Measurements from ENCODE around the gene BBS7. TPM values are rescaled to one million over a fixed set of nuclear protein-coding genes. Genes with fewer than 3 reads are reported as not detected.

The BBS7 gene
- total RNA-seq, 4 donors from 2014 or later = 12.6 to 17.6 (median 14.0) TPM

DNA sequence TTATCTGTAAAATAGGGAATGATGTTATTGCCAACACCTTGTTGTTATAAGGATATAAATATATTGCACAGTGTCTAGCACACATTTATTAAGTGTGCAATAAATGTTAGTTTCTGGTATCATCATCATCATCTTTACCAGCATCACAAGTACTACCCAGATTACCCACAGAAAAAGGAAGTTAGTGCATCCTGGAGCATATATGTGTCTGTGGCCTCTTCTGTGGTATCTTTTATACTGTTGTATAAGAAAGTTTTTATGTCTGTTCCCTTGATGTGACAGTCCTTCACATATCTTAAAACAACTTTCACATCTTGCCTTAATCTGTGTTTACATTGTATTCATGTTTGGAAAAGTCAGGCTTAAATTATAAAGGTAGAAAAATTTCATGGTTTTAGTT lies 59.2 kb downstream of the BBS7 start:
- DNase-seq = no peak
- in situ Hi-C loops (cut with MboI; ENCODE audit: low pct_ligation_motif_present in 1 of 4, low pct_unique_long_range_greater_than_20kb in 1 of 4, low sequenced_read_pairs in 3 of 4) = no loop called here
- Histone ChIP-seq H3K9me3 (no peaks in the 10 kb centered on the region), H3K4me3 (no peak overlapping the region), H3K27ac (no peak overlapping the region), H3K36me3 (peaks cover 0 to 45% (median 20%) of the 10 kb centered on the region in 4 donors), H3K4me1 (no peaks in the 10 kb centered on the region), H3K27me3 (no peaks in the 10 kb centered on the region)
- intact Hi-C loops (cut with DNase I; ENCODE audit: low total_unique reads) = no loop called here
- TF ChIP-seq EP300 (IDR thresholded peaks at IDR 0.05; ENCODE audit: low read depth) = no peak
- no peak for TF ChIP-seq POLR2AphosphoS5 (IDR thresholded peaks at IDR 0.05)
- no peak for TF ChIP-seq POLR2A (IDR thresholded peaks at IDR 0.05)
- TF ChIP-seq, protein P1, sequence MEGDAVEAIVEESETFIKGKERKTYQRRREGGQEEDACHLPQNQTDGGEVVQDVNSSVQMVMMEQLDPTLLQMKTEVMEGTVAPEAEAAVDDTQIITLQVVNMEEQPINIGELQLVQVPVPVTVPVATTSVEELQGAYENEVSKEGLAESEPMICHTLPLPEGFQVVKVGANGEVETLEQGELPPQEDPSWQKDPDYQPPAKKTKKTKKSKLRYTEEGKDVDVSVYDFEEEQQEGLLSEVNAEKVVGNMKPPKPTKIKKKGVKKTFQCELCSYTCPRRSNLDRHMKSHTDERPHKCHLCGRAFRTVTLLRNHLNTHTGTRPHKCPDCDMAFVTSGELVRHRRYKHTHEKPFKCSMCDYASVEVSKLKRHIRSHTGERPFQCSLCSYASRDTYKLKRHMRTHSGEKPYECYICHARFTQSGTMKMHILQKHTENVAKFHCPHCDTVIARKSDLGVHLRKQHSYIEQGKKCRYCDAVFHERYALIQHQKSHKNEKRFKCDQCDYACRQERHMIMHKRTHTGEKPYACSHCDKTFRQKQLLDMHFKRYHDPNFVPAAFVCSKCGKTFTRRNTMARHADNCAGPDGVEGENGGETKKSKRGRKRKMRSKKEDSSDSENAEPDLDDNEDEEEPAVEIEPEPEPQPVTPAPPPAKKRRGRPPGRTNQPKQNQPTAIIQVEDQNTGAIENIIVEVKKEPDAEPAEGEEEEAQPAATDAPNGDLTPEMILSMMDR (IDR thresholded peaks at IDR 0.05) = no peak

DNA sequence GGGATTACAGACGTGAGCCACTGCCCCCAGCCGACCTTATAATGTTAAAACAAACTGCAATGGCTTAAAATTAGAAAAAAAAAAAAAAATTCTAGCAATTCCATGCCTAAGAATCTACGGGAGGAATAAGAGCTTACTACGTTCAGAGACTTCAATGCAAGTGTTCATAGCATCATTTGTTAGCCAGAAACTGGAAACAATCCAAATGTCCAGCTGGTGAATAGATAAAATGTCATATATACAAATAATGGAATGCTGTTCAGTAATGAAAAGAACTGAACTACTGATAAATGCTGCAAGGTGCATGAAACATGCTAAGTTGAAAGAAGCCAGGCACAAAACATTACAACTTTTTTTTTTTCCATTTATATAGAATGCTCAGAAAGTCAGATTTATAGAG lies 63.9 kb downstream of the BBS7 start:
- DNase-seq = no peak
- Histone ChIP-seq H3K27me3 (no peaks in the 10 kb centered on the region), H3K36me3 (peaks cover 0 to 47% (median 9%) of the 10 kb centered on the region in 4 donors), H3K4me3 (no peak overlapping the region), H3K9me3 (no peaks in the 10 kb centered on the region), H3K27ac (no peak overlapping the region), H3K4me1 (peaks cover 0 to 13% (median 8%) of the 10 kb centered on the region in 4 donors)
- intact Hi-C loops (cut with DNase I; ENCODE audit: low total_unique reads) = no loop called here
- TF ChIP-seq POLR2A (IDR thresholded peaks at IDR 0.05) = no peak
- TF ChIP-seq, protein P1 (IDR thresholded peaks at IDR 0.05) = no peak
- TF ChIP-seq EP300 (IDR thresholded peaks at IDR 0.05; ENCODE audit: low read depth) = no peak
- no peak for TF ChIP-seq POLR2AphosphoS5 (IDR thresholded peaks at IDR 0.05)
- WGBS, 2 donors (ENCODE audit: low coverage in 1 of 2) = 75 to 86% methylated on average over 3 to 4 of the region's 4 CpGs
- in situ Hi-C loops (cut with MboI; ENCODE audit: low pct_ligation_motif_present in 1 of 4, low pct_unique_long_range_greater_than_20kb in 1 of 4, low sequenced_read_pairs in 3 of 4) = no loop called here

DNA sequence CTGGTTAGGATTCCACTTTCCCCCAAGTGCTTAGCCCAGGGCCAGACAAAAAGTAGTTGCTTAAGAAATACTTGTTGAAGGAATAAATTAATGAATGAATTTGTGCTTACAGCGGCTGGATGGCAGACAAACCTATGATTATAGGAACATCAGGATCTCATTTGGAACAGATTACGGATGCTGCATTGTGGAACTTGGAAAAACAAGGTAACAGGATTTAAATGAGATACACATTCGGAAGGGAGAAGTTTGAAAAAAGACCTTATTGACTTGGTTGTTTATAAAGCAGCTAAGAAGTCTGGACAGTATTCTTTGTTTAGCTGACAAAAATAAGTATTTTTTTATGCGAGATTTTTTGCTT lies 68.6 kb downstream of the BBS7 start:
- intact Hi-C loops (cut with DNase I; ENCODE audit: low total_unique reads) (no loop called here), in situ Hi-C loops (cut with MboI; ENCODE audit: low pct_ligation_motif_present in 1 of 4, low pct_unique_long_range_greater_than_20kb in 1 of 4, low sequenced_read_pairs in 3 of 4) (no loop called here)
- TF ChIP-seq, protein P1 (IDR thresholded peaks at IDR 0.05) = no peak
- TF ChIP-seq POLR2AphosphoS5 (IDR thresholded peaks at IDR 0.05) (no peak), EP300 (IDR thresholded peaks at IDR 0.05; ENCODE audit: low read depth) (no peak), POLR2A (IDR thresholded peaks at IDR 0.05) (no peak)
- Histone ChIP-seq H3K4me3 (peak overlapping the region; percentile 74 to 83 (median 82)), H3K9me3 (no peaks in the 10 kb centered on the region), H3K4me1 (peaks cover 4 to 13% (median 8%) of the 10 kb centered on the region in 4 donors), H3K36me3 (peaks cover 0 to 27% (median 6%) of the 10 kb centered on the region in 4 donors), H3K27ac (peak overlapping the region; percentile 80 to 92 (median 90)), H3K27me3 (no peaks in the 10 kb centered on the region)
- DNase-seq = no peak
- WGBS, 2 donors (ENCODE audit: low coverage in 1 of 2) = 10 to 14% methylated on average over 4 of the region's 4 CpGs

DNA sequence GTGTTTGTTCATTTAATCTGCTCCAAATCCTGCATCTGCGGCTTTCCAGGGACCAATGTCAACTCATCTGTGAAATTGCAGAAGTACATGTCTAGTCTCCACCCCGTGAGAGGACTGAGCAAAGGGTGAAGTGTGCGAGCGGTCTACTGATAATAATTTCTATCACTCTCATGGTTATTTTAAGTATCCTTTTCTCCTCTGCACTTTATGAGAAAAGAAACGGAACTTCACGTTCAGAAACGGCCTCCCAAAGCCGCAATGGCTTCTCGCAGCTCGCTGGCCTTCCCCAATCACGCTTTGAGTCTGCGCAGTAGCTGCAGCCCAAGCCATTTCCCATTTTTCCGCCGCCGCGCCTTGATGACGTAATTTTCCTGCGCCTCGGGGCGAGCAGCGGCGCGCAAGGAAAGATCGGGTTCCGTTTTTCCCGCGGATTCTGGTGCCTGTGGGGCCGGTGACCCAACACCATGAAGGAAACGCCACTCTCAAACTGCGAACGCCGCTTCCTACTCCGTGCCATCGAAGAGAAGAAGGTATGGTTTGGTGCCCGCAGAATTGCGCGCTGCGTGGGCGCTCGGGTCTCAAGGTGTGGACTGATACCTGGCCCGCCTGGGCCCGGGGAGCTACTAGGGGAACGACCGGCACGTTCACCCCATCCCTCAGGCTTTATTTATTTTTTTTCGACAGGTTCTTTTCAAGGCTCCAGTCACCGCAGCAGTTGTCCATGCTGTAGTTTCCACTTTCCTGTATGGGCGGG lies 69.1 kb downstream of the BBS7 start, which contains the start of gene EXOSC9:
Gene EXOSC9 (plus strand): TSS at position 363 of the 754 bp plus-strand sequence. CDS start 102 bp downstream, at position 465.
- TF ChIP-seq, protein P1 (IDR thresholded peaks at IDR 0.05) = peak in 1 of 5 experiments; percentile 23
- TF ChIP-seq POLR2A (IDR thresholded peaks at IDR 0.05) = peak; percentile 62
- TF ChIP-seq POLR2AphosphoS5 (IDR thresholded peaks at IDR 0.05) = peak; percentile 90 to 93 (median 93)
- no peak for TF ChIP-seq EP300 (IDR thresholded peaks at IDR 0.05; ENCODE audit: low read depth)
- peak; percentile 94 for DNase-seq
- Histone ChIP-seq H3K9me3 (no peaks in the 10 kb centered on the region), H3K27ac (peak within 1 kb of the TSS; percentile 80 to 92 (median 90)), H3K27me3 (no peaks in the 10 kb centered on the region), H3K4me1 (peaks cover 4 to 13% (median 8%) of the 10 kb centered on the region in 4 donors), H3K4me3 (peak within 1 kb of the TSS; percentile 74 to 83 (median 82)), H3K36me3 (peaks cover 0 to 21% (median 6%) of the 10 kb centered on the region in 4 donors)
- intact Hi-C loops (cut with DNase I; ENCODE audit: low total_unique reads) = no loop called here
- in situ Hi-C loops (cut with MboI; ENCODE audit: low pct_ligation_motif_present in 1 of 4, low pct_unique_long_range_greater_than_20kb in 1 of 4, low sequenced_read_pairs in 3 of 4) = no loop called here
- WGBS, 2 donors (ENCODE audit: low coverage in 1 of 2) = 0% methylated on average over 9 to 48 of the region's 48 CpGs
